Neural cell (in vitro differentiated cells): Measurements from ENCODE around the gene RMDN3. TPM values are rescaled to one million over a fixed set of nuclear protein-coding genes. Genes with fewer than 3 reads are reported as not detected.

Experiments used
- H2AFZ ChIP-seq: fragments of 200-600, 300-800 bp; sonication (generic), shearing (Covaris generic); 2 replicates; pipeline ENCODE4 v1.6.0; 2014; ENCODE audit warnings: low read depth, mild to moderate bottlenecking, antibody characterized with exemption, low read length, moderate library complexity
- H3F3A ChIP-seq: fragments of 200-600 bp; shearing (Covaris generic); 2 replicates; pipeline ENCODE4 v1.6.1; 2016; ENCODE audit warnings: mild to moderate bottlenecking, moderate library complexity, mixed read lengths, antibody characterized with exemption, low read length; ENCODE audit not compliant: insufficient read depth, poor library complexity, severe bottlenecking
- H3K27ac ChIP-seq: fragments of 200-600, 300-800 bp; sonication (generic), shearing (Covaris generic); 2 replicates; pipeline ENCODE4 v1.5.1; 2014; ENCODE audit warnings: mild to moderate bottlenecking, low read length, moderate library complexity
- H3K27me3 ChIP-seq: fragments of 300-800, 200-600 bp; sonication (generic), shearing (Covaris generic); 2 replicates; pipeline ENCODE4 v1.6.0; 2014; ENCODE audit warnings: mild to moderate bottlenecking, low read depth, low read length, moderate library complexity; ENCODE audit not compliant: insufficient read depth
- H3K36me3 ChIP-seq: fragments of 300-800, 200-600 bp; sonication (generic), shearing (Covaris generic); 2 replicates; pipeline ENCODE4 v1.5.1; 2014; ENCODE audit warnings: mild to moderate bottlenecking, antibody characterized with exemption, low read length, moderate library complexity; ENCODE audit not compliant: insufficient read depth
- H3K4me2 ChIP-seq: fragments of 300-800, 200-600 bp; sonication (generic), shearing (Covaris generic); 2 replicates; pipeline ENCODE4 v1.6.0; 2014; ENCODE audit warnings: mild to moderate bottlenecking, low read length
- H3K4me3 ChIP-seq: fragments of 300-800, 200-600 bp; sonication (generic), shearing (Covaris generic); 2 replicates; pipeline ENCODE4 v1.5.1; 2014; ENCODE audit warnings: mild to moderate bottlenecking, low read length, moderate library complexity
- H3K79me2 ChIP-seq: fragments of 200-600 bp; shearing (Covaris generic); replicated peaks from 2 replicates; pipeline ENCODE4 v1.6.0; 2014; ENCODE audit warnings: mild to moderate bottlenecking, low read length, moderate library complexity; ENCODE audit not compliant: insufficient read depth
- H3K9ac ChIP-seq: fragments of 300-800, 200-600 bp; sonication (generic), shearing (Covaris generic); 2 replicates; pipeline ENCODE4 v1.6.1; 2016; ENCODE audit warnings: mild to moderate bottlenecking, low read length, mixed read lengths
- H3K9me2 ChIP-seq: fragments of 200-600 bp; shearing (Covaris generic); 2 replicates; pipeline ENCODE4 v1.6.1; 2016; ENCODE audit warnings: mild to moderate bottlenecking, low read length, mixed read lengths; ENCODE audit not compliant: insufficient read depth
- H3K9me3 ChIP-seq: fragments of 200-600, 300-800 bp; sonication (generic), shearing (Covaris generic); 2 replicates; pipeline ENCODE4 v1.6.1; 2016; ENCODE audit warnings: mild to moderate bottlenecking, mixed run types, low read length, moderate library complexity, mixed read lengths
- H4K20me1 ChIP-seq: fragments of 200-600 bp; shearing (Covaris generic); 2 replicates; pipeline ENCODE4 v1.6.1; 2016; ENCODE audit warnings: mild to moderate bottlenecking, mixed run types; ENCODE audit not compliant: insufficient read depth
- CTCF ChIP-seq: fragments of 450-650 bp; IDR thresholded peaks from 2 replicates; pipeline ENCODE4 v1.5.1; 2014; ENCODE audit warnings: antibody characterized with exemption, mild to moderate bottlenecking, moderate library complexity; ENCODE audit not compliant: poor library complexity, severe bottlenecking
- EP300 ChIP-seq: fragments of 450-650 bp; conservative IDR thresholded peaks from 2 replicates; pipeline ENCODE4 v1.6.1; 2014; ENCODE audit warnings: antibody characterized with exemption, mild to moderate bottlenecking, moderate library complexity; ENCODE audit not compliant: poor library complexity, severe bottlenecking
- EZH2 ChIP-seq: fragments of 200-600, 300-800 bp; shearing (Covaris generic), sonication (generic); IDR thresholded peaks from 2 replicates; pipeline ENCODE4 v1.6.1; 2014; ENCODE audit warnings: antibody characterized with exemption, low read length, borderline replicate concordance, mild to moderate bottlenecking; ENCODE audit not compliant: insufficient read depth, poor library complexity, severe bottlenecking
- MXI1 ChIP-seq: fragments of 450-650 bp; conservative IDR thresholded peaks from 2 replicates; pipeline ENCODE4 v1.6.1; 2014; ENCODE audit warnings: antibody characterized with exemption, mild to moderate bottlenecking; ENCODE audit not compliant: poor library complexity, severe bottlenecking
- POLR2AphosphoS5 ChIP-seq: IDR thresholded peaks from 2 replicates; pipeline ENCODE4 v1.6.1; 2012
- RAD21 ChIP-seq: fragments of 450-650 bp; conservative IDR thresholded peaks from 2 replicates; pipeline ENCODE4 v1.6.1; 2014; ENCODE audit warnings: antibody characterized with exemption, mild to moderate bottlenecking, moderate library complexity
- REST ChIP-seq: IDR thresholded peaks from 2 replicates; pipeline ENCODE4 v1.6.1; 2012; ENCODE audit warnings: borderline replicate concordance
- SMC3 ChIP-seq: fragments of 450-650 bp; conservative IDR thresholded peaks from 2 replicates; pipeline ENCODE4 v1.6.1; 2014; ENCODE audit warnings: antibody characterized with exemption, mild to moderate bottlenecking, moderate library complexity; ENCODE audit not compliant: poor library complexity
- TAF1 ChIP-seq: IDR thresholded peaks from 2 replicates; pipeline ENCODE4 v1.6.1; 2012; ENCODE audit warnings: low read depth
- polyA plus RNA-seq: library from polyadenylated mRNA; depleted of rRNA; stranded (reverse); fragments of >200 nt; gene quantifications from 2 replicates; pipeline ENCODE4 v1.2.3, GENCODE V29; 2014

Gene RMDN3
- polyA plus RNA-seq, 1 donor from 2014 or later = 24.7 TPM

- H3K27me3 ChIP-seq = no peaks in the 10 kb centered on the region
- no peaks in the 10 kb centered on the region for H3K9me2 ChIP-seq
Observed at GRCh38 chr15:40716165-40716564, 38.9 kb downstream of the RMDN3 start.

GRCh38 chr15:40714144-40714543, 40.9 kb downstream of the RMDN3 start:
- no peak overlapping the region for H3K4me3 ChIP-seq
- H3K27me3 ChIP-seq = no peaks in the 10 kb centered on the region
- no peak overlapping the region for H3K4me2 ChIP-seq
- H3K27ac ChIP-seq = no peak overlapping the region
- no peaks in the 10 kb centered on the region for H3K36me3 ChIP-seq
- no peaks in the 10 kb centered on the region for H3K79me2 ChIP-seq
- no peak overlapping the region for H2AFZ ChIP-seq
- no peaks in the 10 kb centered on the region for H3K9me2 ChIP-seq
- no peaks in the 10 kb centered on the region for H4K20me1 ChIP-seq
- no peak overlapping the region for H3K9ac ChIP-seq
- no peaks in the 10 kb centered on the region for H3K9me3 ChIP-seq
- no peaks in the 10 kb centered on the region for H3F3A ChIP-seq
- TF ChIP-seq EZH2 (no peak), CTCF (no peak), POLR2AphosphoS5 (peak; percentile 93), MXI1 (no peak), RAD21 (no peak), SMC3 (no peak)

More at GRCh38 chr15:40716165-40716564, 38.9 kb downstream of the RMDN3 start:
- Histone ChIP-seq H3K4me3 (no peak overlapping the region), H3K9ac (no peak overlapping the region), H3F3A (no peaks in the 10 kb centered on the region), H3K36me3 (no peaks in the 10 kb centered on the region), H4K20me1 (no peaks in the 10 kb centered on the region), H2AFZ (no peak overlapping the region), H3K4me2 (no peak overlapping the region), H3K9me3 (no peaks in the 10 kb centered on the region), H3K79me2 (no peaks in the 10 kb centered on the region), H3K27ac (no peak overlapping the region)
- TF ChIP-seq EZH2 (no peak), RAD21 (no peak), REST (no peak), POLR2AphosphoS5 (no peak), TAF1 (no peak), CTCF (no peak), SMC3 (no peak), MXI1 (no peak), EP300 (no peak)
